Memory B cell (primary cell): Measurements from ENCODE around the gene COL9A3.

ENCODE experiments used
- ATAC-seq: fragments of 150-1000 bp; cut with Tn5 transposase; 2 replicates; pipeline ENCODE4 v1.10.0; 2021; ENCODE audit warnings: low read depth, mild to moderate bottlenecking, moderate library complexity
- DNase-seq, 2 donors: peaks; one replicate each; pipeline ENCODE4 v3.0.0; 2022; ENCODE audit warnings: low spot score in 2 of 2
- H3K27ac Mint-ChIP-seq: one replicate; pipeline ENCODE4 v1.8.0; 2022; ENCODE audit warnings: mild to moderate bottlenecking, moderate library complexity, mixed read lengths
- H3K27me3 Mint-ChIP-seq: one replicate; pipeline ENCODE4 v1.8.0; 2022; ENCODE audit warnings: mixed read lengths
- H3K36me3 Mint-ChIP-seq: one replicate; pipeline ENCODE4 v1.8.0; 2022; ENCODE audit warnings: mild to moderate bottlenecking, mixed read lengths
- H3K4me1 Mint-ChIP-seq: one replicate; pipeline ENCODE4 v1.8.0; 2022; ENCODE audit warnings: mixed read lengths
- H3K4me3 Mint-ChIP-seq: one replicate; pipeline ENCODE4 v1.8.0; 2022; ENCODE audit warnings: mild to moderate bottlenecking, moderate library complexity, mixed read lengths
- H3K9me3 Mint-ChIP-seq: one replicate; pipeline ENCODE4 v1.8.0; 2022; ENCODE audit warnings: mixed read lengths

The COL9A3 gene

DNA sequence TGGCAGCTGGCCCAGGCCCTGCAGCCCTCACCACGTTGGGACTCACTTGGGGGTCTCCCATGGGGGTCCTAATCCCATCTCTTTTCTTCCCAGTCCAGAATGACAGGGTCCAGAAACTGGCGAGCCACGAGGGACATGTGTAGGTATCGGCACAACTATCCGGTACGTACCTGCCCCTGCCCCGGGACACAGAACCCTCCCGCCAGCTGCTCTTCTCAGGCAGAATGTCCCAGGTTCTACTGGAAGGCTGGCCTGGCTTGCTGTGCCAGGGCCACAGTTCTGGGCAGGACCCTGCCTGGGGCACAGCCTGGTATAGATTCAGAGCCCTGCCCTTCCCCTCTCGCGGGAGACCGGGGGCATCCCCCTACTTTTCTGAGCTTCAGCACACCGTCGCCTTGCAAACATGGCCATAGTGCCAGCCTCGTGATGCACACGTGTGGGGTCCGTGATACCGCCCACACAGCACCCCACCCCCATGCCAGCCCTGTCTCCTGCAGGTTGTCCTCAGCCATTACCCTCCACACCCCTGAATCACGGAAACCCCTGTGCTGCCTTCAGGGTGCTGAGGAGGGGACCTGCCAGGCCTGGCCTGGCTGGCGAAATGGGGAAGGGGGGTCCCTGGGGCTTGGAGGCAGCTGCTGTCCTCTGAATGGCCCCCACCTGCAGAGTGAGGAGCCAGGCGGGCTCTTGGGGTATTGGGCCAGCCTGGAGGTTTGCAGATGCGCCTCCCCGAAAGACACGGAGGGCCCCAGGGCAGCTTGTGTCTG, 9.2 kb upstream of the COL9A3 start:
- Mint-ChIP-seq H3K27me3 (no peaks in the 10 kb centered on the region), H3K4me1 (peaks cover 20% of the 10 kb centered on the region), H3K4me3 (peak overlapping the region; percentile 21), H3K27ac (no peak overlapping the region), H3K36me3 (peaks cover 14% of the 10 kb centered on the region), H3K9me3 (no peaks in the 10 kb centered on the region)
- DNase-seq, result no peak
- no peak for ATAC-seq

DNA sequence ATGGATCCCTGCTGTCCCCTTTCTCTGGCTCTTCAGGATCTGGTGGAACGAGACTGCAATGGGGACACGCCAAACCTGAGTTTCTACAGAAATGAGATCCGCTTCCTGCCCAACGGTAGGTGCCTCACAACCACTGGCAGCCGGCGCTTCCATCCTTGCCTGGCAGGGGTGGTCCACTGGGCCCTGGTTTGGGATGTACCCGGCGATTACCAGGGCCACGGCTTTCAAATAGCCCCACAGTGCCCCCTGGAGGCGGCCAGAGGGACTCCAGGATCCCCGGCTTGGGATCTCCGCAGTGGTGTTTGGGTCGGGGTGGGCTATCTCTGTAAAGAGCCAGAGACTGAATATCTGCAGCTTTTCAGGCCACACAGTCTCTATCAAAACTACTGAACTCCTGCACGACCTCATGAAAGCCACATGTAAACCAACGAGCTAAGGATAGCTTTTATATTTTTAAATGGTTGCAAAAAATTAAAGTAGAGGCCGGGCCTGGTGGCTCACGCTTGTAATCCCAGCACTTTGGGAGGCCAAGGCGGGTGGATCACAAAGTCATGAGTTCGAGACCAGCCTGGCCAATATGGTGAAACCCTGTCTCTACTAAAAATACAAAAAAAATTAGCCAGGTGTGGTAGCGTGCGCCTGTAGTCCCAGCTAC, 8.5 kb upstream of the COL9A3 start:
- peaks cover 20% of the 10 kb centered on the region for H3K4me1 Mint-ChIP-seq
- H3K36me3 Mint-ChIP-seq, result peaks cover 16% of the 10 kb centered on the region
- no peak overlapping the region for H3K4me3 Mint-ChIP-seq
- H3K9me3 Mint-ChIP-seq, result no peaks in the 10 kb centered on the region
- no peak overlapping the region for H3K27ac Mint-ChIP-seq
- H3K27me3 Mint-ChIP-seq, result no peaks in the 10 kb centered on the region
- ATAC-seq, result peak; percentile 49
- DNase-seq, result peak; percentile 79 to 89

DNA sequence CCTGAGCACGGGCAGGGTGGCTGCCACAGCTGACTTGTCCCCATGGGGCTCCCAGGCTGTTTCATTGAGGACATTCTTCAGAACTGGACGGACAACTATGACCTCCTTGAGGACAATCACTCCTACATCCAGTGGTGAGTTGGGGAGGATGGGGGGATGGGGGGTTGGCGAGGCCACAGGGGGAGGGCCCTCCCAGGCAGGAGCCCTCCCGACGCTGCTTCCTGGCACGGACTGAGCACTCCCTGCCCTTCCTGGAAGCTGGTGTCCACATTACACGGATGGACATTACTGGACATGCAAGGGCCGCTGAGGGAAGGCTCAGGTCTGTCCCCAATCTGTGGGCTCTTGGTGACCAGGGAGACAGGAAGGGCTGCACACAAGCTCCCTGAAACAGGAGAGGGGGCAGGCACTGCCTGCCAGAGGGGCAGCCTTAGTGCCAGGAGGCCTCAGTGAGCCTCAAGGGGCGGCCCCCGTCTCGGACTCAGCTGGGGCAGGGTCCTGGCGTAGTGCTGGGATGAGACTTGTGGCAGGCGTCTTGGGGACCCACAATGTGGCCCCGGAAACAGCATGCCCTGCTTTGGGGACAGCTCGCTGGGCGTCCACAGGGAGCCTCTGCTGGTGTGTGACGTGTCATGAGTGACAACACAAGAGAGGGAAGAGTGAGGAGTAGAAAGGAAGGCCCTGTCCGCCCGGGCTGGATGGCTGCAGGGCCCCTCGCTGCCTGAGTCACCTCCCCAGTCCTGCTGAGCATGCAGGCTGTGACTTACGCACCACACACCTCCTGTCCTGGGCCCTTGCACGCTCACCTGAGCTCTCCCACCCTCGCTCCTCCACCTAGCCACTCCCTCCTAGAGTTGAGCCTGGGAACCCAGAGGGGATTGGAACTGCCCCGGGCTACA, 7.1 kb upstream of the COL9A3 start:
- Mint-ChIP-seq H3K36me3 (peaks cover 14% of the 10 kb centered on the region), H3K4me1 (peaks cover 18% of the 10 kb centered on the region), H3K4me3 (no peak overlapping the region), H3K27me3 (peaks cover 2% of the 10 kb centered on the region), H3K9me3 (no peaks in the 10 kb centered on the region), H3K27ac (no peak overlapping the region)
- ATAC-seq, result no peak
- no peak for DNase-seq

- no peak for ATAC-seq
- peaks cover 14% of the 10 kb centered on the region for H3K36me3 Mint-ChIP-seq
- no peaks in the 10 kb centered on the region for H3K9me3 Mint-ChIP-seq
- peaks cover 8% of the 10 kb centered on the region for H3K27me3 Mint-ChIP-seq
- H3K27ac Mint-ChIP-seq, result no peak overlapping the region
- DNase-seq, result no peak
- no peak overlapping the region for H3K4me3 Mint-ChIP-seq
- peaks cover 15% of the 10 kb centered on the region for H3K4me1 Mint-ChIP-seq
These were observed 5.5 kb upstream of the COL9A3 start for GRCh38 chr20:62811320-62811719.

DNA sequence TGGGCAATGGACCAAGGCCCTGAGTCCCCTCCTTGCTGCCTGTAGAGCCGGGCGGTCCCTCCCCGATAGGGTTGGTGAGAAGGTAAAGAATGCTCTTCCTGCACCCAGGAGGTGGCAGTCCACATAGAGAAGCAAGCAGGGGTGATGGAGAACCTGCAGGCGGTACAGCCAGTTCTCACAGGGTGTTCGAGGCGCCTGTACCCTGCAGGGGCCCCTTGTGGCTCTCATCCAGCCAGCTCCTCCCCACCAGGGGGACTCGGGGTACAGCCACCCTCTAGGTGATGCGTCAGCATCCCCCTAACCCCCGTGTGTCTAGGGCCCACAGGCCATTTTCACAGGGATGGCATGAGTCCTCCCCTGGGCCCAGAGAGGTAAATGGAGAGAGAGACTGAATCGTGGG, 5.1 kb upstream of the COL9A3 start:
- DNase-seq, result no peak
- Mint-ChIP-seq H3K27ac (no peak overlapping the region), H3K9me3 (no peaks in the 10 kb centered on the region), H3K27me3 (peaks cover 8% of the 10 kb centered on the region), H3K4me3 (no peak overlapping the region), H3K36me3 (peaks cover 14% of the 10 kb centered on the region), H3K4me1 (peaks cover 11% of the 10 kb centered on the region)
- no peak for ATAC-seq

- peaks cover 14% of the 10 kb centered on the region for H3K36me3 Mint-ChIP-seq
- H3K4me1 Mint-ChIP-seq, result peaks cover 7% of the 10 kb centered on the region
- H3K4me3 Mint-ChIP-seq, result no peak overlapping the region
- no peak overlapping the region for H3K27ac Mint-ChIP-seq
- ATAC-seq (no peak), DNase-seq (no peak)
- H3K9me3 Mint-ChIP-seq, result no peaks in the 10 kb centered on the region
- H3K27me3 Mint-ChIP-seq, result peaks cover 8% of the 10 kb centered on the region
These were observed 4.5 kb upstream of the COL9A3 start for GRCh38 chr20:62812181-62812906.

DNA sequence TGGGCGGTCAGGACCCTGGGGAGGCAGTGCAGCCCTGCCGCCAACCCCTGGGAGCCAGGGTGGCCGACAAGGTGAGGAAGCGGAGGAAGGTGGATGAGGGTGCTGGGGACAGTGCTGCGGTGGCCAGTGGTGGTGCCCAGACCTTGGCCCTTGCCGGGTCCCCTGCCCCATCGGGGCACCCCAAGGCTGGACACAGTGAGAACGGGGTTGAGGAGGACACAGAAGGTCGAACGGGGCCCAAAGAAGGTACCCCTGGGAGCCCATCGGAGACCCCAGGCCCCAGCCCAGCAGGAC, 4.0 kb upstream of the COL9A3 start:
- H3K27ac Mint-ChIP-seq, result no peak overlapping the region
- no peak overlapping the region for H3K4me3 Mint-ChIP-seq
- DNase-seq, result no peak
- no peaks in the 10 kb centered on the region for H3K9me3 Mint-ChIP-seq
- no peak for ATAC-seq
- peaks cover 14% of the 10 kb centered on the region for H3K36me3 Mint-ChIP-seq
- peaks cover 8% of the 10 kb centered on the region for H3K27me3 Mint-ChIP-seq
- peaks cover 5% of the 10 kb centered on the region for H3K4me1 Mint-ChIP-seq

GRCh38 chr20:62813588-62813987, 3.3 kb upstream of the COL9A3 start:
- Mint-ChIP-seq H3K36me3 (peaks cover 10% of the 10 kb centered on the region), H3K9me3 (no peaks in the 10 kb centered on the region), H3K4me3 (no peak overlapping the region), H3K27me3 (peaks cover 8% of the 10 kb centered on the region), H3K4me1 (peaks cover 5% of the 10 kb centered on the region), H3K27ac (no peak overlapping the region)
- no peak for DNase-seq
- no peak for ATAC-seq

GRCh38 chr20:62814060-62814708, 2.7 kb upstream of the COL9A3 start:
- DNase-seq (no peak), ATAC-seq (peak; percentile 14)
- Mint-ChIP-seq H3K4me3 (no peak overlapping the region), H3K4me1 (peaks cover 5% of the 10 kb centered on the region), H3K36me3 (peaks cover 10% of the 10 kb centered on the region), H3K9me3 (no peaks in the 10 kb centered on the region), H3K27me3 (peaks cover 8% of the 10 kb centered on the region), H3K27ac (no peak overlapping the region)

- no peak for DNase-seq
- peaks cover 8% of the 10 kb centered on the region for H3K36me3 Mint-ChIP-seq
- H3K4me3 Mint-ChIP-seq, result no peak overlapping the region
- H3K9me3 Mint-ChIP-seq, result no peaks in the 10 kb centered on the region
- H3K27me3 Mint-ChIP-seq, result peaks cover 8% of the 10 kb centered on the region
- H3K4me1 Mint-ChIP-seq, result peaks cover 5% of the 10 kb centered on the region
- no peak for ATAC-seq
- no peak overlapping the region for H3K27ac Mint-ChIP-seq
These were observed 2.2 kb upstream of the COL9A3 start for GRCh38 chr20:62814709-62815065.

DNA sequence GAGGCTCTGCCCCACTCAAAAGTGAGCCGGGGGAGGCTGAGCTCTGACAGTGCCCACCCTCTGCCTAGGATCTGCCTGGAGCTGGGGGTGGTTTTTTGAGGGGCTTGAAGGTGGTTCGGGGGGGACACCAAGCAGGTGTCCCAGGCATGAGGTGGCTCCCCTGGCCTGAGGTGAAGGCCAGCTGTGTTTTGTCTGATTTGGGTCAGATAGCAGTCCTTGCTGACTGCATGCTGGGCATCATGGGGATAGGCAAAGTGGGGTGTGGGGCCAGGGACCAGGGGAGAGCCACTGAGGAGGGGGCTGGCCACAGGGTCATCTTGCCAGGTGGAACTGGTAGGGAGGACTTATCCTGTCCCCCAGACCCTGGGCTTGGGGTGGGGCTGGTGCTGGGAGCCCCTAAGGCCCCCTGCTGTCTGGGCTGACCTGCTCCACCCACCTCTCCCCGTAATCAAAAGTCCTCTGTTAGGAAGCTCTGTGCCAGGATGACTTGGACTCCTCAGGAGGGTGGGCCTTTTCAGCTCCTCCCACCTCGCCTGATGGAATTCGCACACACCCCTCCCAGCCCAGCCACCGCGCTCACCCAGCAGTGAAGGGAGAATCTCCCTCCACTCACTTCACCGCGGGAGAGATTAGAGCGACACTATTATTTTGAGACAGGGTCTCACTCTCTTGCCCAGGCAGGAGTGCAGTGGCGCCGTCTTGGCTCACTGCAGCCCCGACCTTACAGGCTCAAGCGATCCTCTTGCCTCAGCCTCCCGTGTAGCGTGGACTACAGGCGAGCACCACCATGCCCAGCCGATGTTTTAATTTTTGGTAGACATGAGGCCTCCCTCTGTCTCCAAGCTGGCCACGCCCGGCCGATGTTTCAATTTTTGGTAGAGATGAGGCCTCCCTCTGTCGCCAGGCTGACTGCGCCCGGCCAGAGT, 1.5 kb upstream of the COL9A3 start:
- peaks cover 9% of the 10 kb centered on the region for H3K27me3 Mint-ChIP-seq
- no peak overlapping the region for H3K27ac Mint-ChIP-seq
- H3K9me3 Mint-ChIP-seq, result no peaks in the 10 kb centered on the region
- peaks cover 8% of the 10 kb centered on the region for H3K36me3 Mint-ChIP-seq
- peaks cover 5% of the 10 kb centered on the region for H3K4me1 Mint-ChIP-seq
- no peak for ATAC-seq
- H3K4me3 Mint-ChIP-seq, result peak overlapping the region; percentile 39
- DNase-seq, result no peak

DNA sequence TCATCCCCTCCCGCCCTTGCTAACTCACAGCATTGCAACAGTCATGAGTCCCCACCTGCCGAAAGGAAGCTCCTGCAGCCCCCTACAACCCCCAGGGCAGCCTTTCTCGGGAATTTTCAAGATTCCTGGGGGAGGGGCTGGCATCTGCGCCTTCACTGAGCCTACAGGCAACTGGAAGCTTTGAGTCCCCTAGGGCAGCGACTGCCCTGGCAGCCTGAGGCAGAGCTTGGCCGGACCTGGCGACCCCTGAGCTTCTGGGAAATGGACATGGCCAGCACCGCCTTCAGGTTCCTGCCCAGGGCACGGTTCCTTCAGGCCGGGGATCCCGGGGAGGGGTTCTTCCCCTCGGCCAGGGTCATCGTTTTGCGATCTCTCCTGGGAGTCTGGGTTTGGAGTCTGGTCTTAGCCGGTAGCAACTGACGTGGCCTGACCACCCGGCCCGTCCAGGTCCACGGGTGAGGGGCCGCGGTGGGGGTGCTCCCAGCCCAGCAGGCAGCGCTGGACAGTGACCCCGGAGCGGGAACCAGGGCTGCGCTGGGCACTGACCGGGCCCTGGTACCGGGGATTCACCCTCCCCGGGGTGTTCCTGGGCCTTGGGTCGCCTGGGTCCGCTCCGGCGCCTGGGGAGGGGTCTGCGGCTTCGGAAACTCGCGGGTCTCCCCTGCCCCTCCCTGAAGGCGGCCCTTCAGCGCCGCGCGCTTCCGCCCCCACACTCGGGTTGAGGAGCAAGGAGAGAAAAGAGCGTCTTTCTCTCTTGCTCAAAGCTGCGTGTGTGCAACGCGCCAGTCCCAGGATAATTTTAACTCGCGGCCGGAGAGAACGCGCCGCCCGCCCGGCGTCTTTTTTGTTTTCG, 593 bp upstream of the COL9A3 start:
- DNase-seq (no peak), ATAC-seq (peak; percentile 23)
- Mint-ChIP-seq H3K27me3 (peaks cover 10% of the 10 kb centered on the region), H3K36me3 (peaks cover 8% of the 10 kb centered on the region), H3K4me3 (peak overlapping the region; percentile 39), H3K27ac (no peak overlapping the region), H3K9me3 (no peaks in the 10 kb centered on the region), H3K4me1 (peaks cover 5% of the 10 kb centered on the region)
